Measurements from ENCODE around the gene CALHM5. TPM values are rescaled to one million over a fixed set of nuclear protein-coding genes. Genes with fewer than 3 reads are reported as not detected.

CALHM5 gene
- total RNA-seq, 1 donor from 2014 or later: 7.2 TPM

DNA sequence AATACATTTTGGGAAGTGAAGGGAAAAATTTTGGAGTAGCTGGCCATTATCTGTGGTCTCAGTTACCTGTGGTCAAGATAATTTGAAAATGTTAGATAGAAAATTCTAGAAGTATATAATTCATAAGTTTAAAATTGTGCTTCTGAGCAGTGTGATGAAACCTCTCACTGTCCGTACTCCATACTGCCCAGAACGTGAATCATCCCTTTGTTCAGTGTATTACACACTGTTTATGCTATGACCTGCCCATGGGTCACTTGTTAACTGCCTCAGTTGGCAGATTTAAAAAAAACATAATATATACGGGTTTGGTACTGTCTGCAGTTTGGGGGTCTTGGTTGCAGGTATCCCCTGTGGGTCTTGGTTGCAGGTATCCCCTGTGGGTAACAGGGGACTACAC is 4.1 kb upstream of the CALHM5 start:
- TF ChIP-seq, protein P1, sequence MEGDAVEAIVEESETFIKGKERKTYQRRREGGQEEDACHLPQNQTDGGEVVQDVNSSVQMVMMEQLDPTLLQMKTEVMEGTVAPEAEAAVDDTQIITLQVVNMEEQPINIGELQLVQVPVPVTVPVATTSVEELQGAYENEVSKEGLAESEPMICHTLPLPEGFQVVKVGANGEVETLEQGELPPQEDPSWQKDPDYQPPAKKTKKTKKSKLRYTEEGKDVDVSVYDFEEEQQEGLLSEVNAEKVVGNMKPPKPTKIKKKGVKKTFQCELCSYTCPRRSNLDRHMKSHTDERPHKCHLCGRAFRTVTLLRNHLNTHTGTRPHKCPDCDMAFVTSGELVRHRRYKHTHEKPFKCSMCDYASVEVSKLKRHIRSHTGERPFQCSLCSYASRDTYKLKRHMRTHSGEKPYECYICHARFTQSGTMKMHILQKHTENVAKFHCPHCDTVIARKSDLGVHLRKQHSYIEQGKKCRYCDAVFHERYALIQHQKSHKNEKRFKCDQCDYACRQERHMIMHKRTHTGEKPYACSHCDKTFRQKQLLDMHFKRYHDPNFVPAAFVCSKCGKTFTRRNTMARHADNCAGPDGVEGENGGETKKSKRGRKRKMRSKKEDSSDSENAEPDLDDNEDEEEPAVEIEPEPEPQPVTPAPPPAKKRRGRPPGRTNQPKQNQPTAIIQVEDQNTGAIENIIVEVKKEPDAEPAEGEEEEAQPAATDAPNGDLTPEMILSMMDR (IDR thresholded peaks at IDR 0.05; ENCODE audit: unreplicated experiment): no peak
- H3K27ac Mint-ChIP-seq (ENCODE audit: unreplicated experiment): no peak overlapping the region
- no peak for DNase-seq (ENCODE audit: low spot score)
- H3K9me3 Mint-ChIP-seq (ENCODE audit: unreplicated experiment): no peaks in the 10 kb centered on the region
- H3K27me3 Mint-ChIP-seq (ENCODE audit: unreplicated experiment): peaks cover 7% of the 10 kb centered on the region
- H3K4me1 Mint-ChIP-seq (ENCODE audit: unreplicated experiment): peaks cover 8% of the 10 kb centered on the region
- no peak overlapping the region for H3K4me3 Mint-ChIP-seq (ENCODE audit: unreplicated experiment)
- no peaks in the 10 kb centered on the region for H3K36me3 Mint-ChIP-seq (ENCODE audit: low read depth, unreplicated experiment)

DNA sequence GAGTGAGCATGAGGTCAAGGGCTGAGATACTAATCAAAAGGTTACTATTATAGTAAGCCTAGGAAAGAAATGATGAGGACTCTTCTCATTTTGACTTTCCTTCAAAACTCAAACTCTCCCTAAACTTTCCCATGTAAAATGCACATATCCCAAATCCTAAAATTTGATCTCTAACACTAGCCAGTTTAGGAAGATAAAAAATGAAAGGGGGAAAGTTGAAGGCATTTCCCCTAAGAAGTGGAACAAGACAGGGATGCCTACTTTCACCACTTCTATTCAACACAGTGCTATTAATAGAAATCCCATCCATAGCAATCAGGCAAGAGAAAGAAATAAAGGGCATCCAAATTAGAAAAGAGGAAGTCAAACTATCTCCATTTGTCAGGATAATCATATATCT is 2.9 kb upstream of the CALHM5 start:
- Mint-ChIP-seq H3K27ac (ENCODE audit: unreplicated experiment) (no peak overlapping the region), H3K36me3 (ENCODE audit: low read depth, unreplicated experiment) (no peaks in the 10 kb centered on the region), H3K27me3 (ENCODE audit: unreplicated experiment) (peaks cover 4% of the 10 kb centered on the region), H3K9me3 (ENCODE audit: unreplicated experiment) (no peaks in the 10 kb centered on the region), H3K4me1 (ENCODE audit: unreplicated experiment) (peaks cover 19% of the 10 kb centered on the region), H3K4me3 (ENCODE audit: unreplicated experiment) (no peak overlapping the region)
- DNase-seq (ENCODE audit: low spot score): no peak
- TF ChIP-seq, protein P1 (IDR thresholded peaks at IDR 0.05; ENCODE audit: unreplicated experiment): no peak

DNA sequence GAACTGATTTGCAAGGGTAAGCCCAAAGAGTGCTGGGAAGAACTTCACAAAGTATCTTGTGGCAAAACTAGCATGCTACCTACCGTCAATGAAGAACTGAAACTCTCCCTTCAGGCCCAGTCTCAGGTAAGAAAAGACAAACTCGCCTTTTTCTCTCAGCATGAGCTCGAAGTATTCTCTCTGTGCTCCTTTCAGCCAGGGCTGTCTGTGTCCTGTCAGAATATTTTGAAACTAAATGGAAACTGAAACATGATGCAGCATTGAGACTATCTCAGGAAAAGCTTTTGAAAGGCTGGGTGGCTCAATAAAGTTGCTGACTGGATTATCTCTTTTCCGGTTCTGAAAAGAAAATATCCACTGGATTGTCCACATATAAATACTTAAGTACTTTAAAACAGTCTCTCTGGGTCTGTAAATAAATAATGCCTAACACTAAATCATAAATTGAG is 696 bp downstream of the CALHM5 start:
- H3K9me3 Mint-ChIP-seq (ENCODE audit: unreplicated experiment): no peaks in the 10 kb centered on the region
- TF ChIP-seq, protein P1 (IDR thresholded peaks at IDR 0.05; ENCODE audit: unreplicated experiment): no peak
- H3K4me3 Mint-ChIP-seq (ENCODE audit: unreplicated experiment): peak overlapping the region; percentile 84
- H3K27ac Mint-ChIP-seq (ENCODE audit: unreplicated experiment): peak overlapping the region; percentile 96
- H3K27me3 Mint-ChIP-seq (ENCODE audit: unreplicated experiment): no peaks in the 10 kb centered on the region
- DNase-seq (ENCODE audit: low spot score): no peak
- H3K36me3 Mint-ChIP-seq (ENCODE audit: low read depth, unreplicated experiment): peaks cover 4% of the 10 kb centered on the region
- H3K4me1 Mint-ChIP-seq (ENCODE audit: unreplicated experiment): peaks cover 25% of the 10 kb centered on the region

DNA sequence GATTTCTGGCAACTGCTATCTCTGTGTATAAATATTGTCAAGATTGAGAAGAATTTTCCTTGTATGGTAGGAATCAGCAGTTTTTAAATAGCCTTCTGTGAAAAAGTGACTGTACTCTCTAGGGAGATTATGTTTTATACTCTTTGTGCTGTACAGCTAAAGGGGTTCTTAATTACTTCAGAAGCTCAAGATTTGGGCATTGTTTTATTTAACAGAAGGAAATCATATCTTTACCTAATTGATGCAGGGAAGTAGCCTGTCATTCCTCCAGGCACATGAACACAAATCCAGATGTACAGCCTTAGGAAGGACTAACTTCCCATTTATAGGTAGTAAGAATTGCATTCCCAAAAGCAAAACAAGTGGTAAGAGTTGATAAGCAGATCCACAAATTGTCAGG is 1.3 kb downstream of the CALHM5 start:
- Mint-ChIP-seq H3K27me3 (ENCODE audit: unreplicated experiment) (peaks cover 2% of the 10 kb centered on the region), H3K27ac (ENCODE audit: unreplicated experiment) (peak overlapping the region; percentile 41), H3K9me3 (ENCODE audit: unreplicated experiment) (no peaks in the 10 kb centered on the region), H3K4me3 (ENCODE audit: unreplicated experiment) (peak overlapping the region; percentile 84), H3K36me3 (ENCODE audit: low read depth, unreplicated experiment) (peaks cover 4% of the 10 kb centered on the region), H3K4me1 (ENCODE audit: unreplicated experiment) (peaks cover 25% of the 10 kb centered on the region)
- TF ChIP-seq, protein P1 (IDR thresholded peaks at IDR 0.05; ENCODE audit: unreplicated experiment): no peak
- DNase-seq (ENCODE audit: low spot score): no peak

DNA sequence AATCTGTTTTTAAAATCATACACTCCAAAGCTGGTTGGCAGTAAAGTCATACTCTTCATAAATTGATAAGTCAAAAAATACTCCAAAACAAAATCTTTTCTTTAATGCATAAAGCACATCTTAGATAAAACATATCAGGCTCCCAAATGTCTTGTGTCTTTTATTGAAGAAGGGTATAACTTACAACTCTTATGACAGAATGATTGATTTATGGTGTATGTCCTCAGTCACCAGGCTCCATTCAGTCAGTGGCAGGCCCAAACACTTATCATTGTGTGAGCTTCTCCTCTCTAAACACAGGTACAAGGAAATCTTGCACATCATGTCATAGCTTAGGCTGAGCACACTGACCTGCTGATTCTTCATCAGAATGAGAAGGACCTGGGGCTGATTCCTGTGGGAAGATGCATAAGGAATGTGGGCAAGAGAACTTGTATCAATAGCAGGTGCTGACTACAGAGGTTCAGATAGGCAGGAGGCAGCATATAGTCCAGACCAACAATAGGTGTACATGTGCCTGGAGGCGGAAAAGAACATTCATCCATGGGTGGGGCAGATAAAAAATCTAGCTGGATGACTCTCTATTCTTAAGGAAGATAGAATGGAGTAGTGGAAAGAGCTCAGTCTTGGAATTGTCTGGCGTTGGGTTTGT is 1.9 kb downstream of the CALHM5 start:
- Mint-ChIP-seq H3K27ac (ENCODE audit: unreplicated experiment) (no peak overlapping the region), H3K4me1 (ENCODE audit: unreplicated experiment) (peaks cover 27% of the 10 kb centered on the region), H3K4me3 (ENCODE audit: unreplicated experiment) (peak overlapping the region; percentile 84), H3K27me3 (ENCODE audit: unreplicated experiment) (peaks cover 6% of the 10 kb centered on the region), H3K36me3 (ENCODE audit: low read depth, unreplicated experiment) (peaks cover 4% of the 10 kb centered on the region), H3K9me3 (ENCODE audit: unreplicated experiment) (no peaks in the 10 kb centered on the region)
- no peak for DNase-seq (ENCODE audit: low spot score)
- TF ChIP-seq, protein P1 (IDR thresholded peaks at IDR 0.05; ENCODE audit: unreplicated experiment): no peak

Measured in endothelial cell (in vitro differentiated cells).